OCI-M2 (cell line): ENCODE data around the gene UBAC2.

ENCODE experiments used
- DNase-seq: peaks from one replicate; lab custom pipeline; 2025; ENCODE audit not compliant: unreplicated experiment; lab: John Stamatoyannopoulos, UW

Gene UBAC2

GRCh38 chr13:99329477-99329876, 128.8 kb downstream of the UBAC2 start:
- DNase-seq = no peak

- no peak for DNase-seq
Measured at GRCh38 chr13:99330942-99331341, 130.3 kb downstream of the UBAC2 start.

GRCh38 chr13:99331881-99332293, 131.2 kb downstream of the UBAC2 start:
- no peak for DNase-seq

GRCh38 chr13:99332456-99332855, 131.8 kb downstream of the UBAC2 start:
- DNase-seq = no peak

GRCh38 chr13:99334221-99334620, 133.6 kb downstream of the UBAC2 start:
- DNase-seq = no peak

- no peak for DNase-seq
Measured at GRCh38 chr13:99335087-99335486, 134.4 kb downstream of the UBAC2 start.

GRCh38 chr13:99335603-99336002, 134.9 kb downstream of the UBAC2 start:
- DNase-seq = no peak

- DNase-seq = no peak
Measured at GRCh38 chr13:99339230-99339721, 138.6 kb downstream of the UBAC2 start.

- DNase-seq = no peak
Measured at GRCh38 chr13:99339736-99340397, 139.2 kb downstream of the UBAC2 start.

GRCh38 chr13:99340638-99341037, 140.0 kb downstream of the UBAC2 start:
- no peak for DNase-seq

- no peak for DNase-seq
Measured at GRCh38 chr13:99341969-99342722, 141.5 kb downstream of the UBAC2 start.

- no peak for DNase-seq
Measured at GRCh38 chr13:99342723-99343315, 142.2 kb downstream of the UBAC2 start.

- DNase-seq = no peak
Measured at GRCh38 chr13:99344610-99345208, 144.1 kb downstream of the UBAC2 start.

- no peak for DNase-seq
Measured at GRCh38 chr13:99345345-99345744, 144.7 kb downstream of the UBAC2 start.

- DNase-seq = no peak
Measured at GRCh38 chr13:99346335-99347042, 145.8 kb downstream of the UBAC2 start.

- DNase-seq = no peak
Measured at GRCh38 chr13:99347335-99347878, 146.8 kb downstream of the UBAC2 start.

- DNase-seq = no peak
Measured at GRCh38 chr13:99347911-99348451, 147.3 kb downstream of the UBAC2 start.

GRCh38 chr13:99350191-99350590, 149.5 kb downstream of the UBAC2 start:
- DNase-seq = no peak

GRCh38 chr13:99351772-99352171, 151.1 kb downstream of the UBAC2 start:
- DNase-seq = no peak
